Activated CD4-positive, alpha-beta T cell treated with anti-CD3 and anti-CD28 coated beads, Interleukin-2, amount 50 U/mL, for 16 hours (primary cell): ENCODE measurements around the gene BTG4.
A peak's percentile ranks its signal among the peaks of the same experiment; 100 is the strongest.

Experiments used
- DNase-seq: peaks from one replicate; pipeline ENCODE4 v3.0.0-alpha.2; 2020

The BTG4 gene

GRCh38 chr11:111452817-111453552, 59.2 kb downstream of the BTG4 start:
- no peak for DNase-seq

GRCh38 chr11:111452146-111452545, 60.0 kb downstream of the BTG4 start:
- DNase-seq = no peak

GRCh38 chr11:111450480-111451320, 61.5 kb downstream of the BTG4 start:
- no peak for DNase-seq

GRCh38 chr11:111449696-111450479, 62.3 kb downstream of the BTG4 start:
- no peak for DNase-seq

GRCh38 chr11:111448831-111449557, 63.2 kb downstream of the BTG4 start:
- no peak for DNase-seq

- no peak for DNase-seq
Measured at GRCh38 chr11:111448414-111448813, 63.8 kb downstream of the BTG4 start.

- DNase-seq = no peak
Measured at GRCh38 chr11:111447931-111448330, 64.3 kb downstream of the BTG4 start.

GRCh38 chr11:111447112-111447471, 65.1 kb downstream of the BTG4 start:
- DNase-seq = no peak

GRCh38 chr11:111446404-111447111, 65.6 kb downstream of the BTG4 start:
- DNase-seq = peak; percentile 92

- no peak for DNase-seq
Measured at GRCh38 chr11:111445586-111445985, 66.6 kb downstream of the BTG4 start.
